IMR-90 (cell line): ENCODE measurements around the gene CBX5. TPM values are rescaled to one million over a fixed set of nuclear protein-coding genes. Genes with fewer than 3 reads are reported as not detected.

Experiments used
- ATAC-seq: fragments of 200-7000 bp; cut with Tn5 transposase; 2 replicates; pipeline ENCODE4 v1.9.1; 2020; ENCODE audit warnings: low read depth, mild to moderate bottlenecking, moderate library complexity
- BruUV-seq: library from RNA; stranded (reverse); fragments of 400-500 nt; replicated peaks from 2 replicates; lab custom pipeline; 2021; lab: Mats Ljungman, UMichigan
- CTCF ChIA-PET: fragments of 300-600 bp; formaldehyde crosslinking; extraction: SDS; loops from one replicate; lab custom pipeline; 2021; ENCODE audit warnings: antibody characterized with exemption; lab: Yijun Ruan, JAX
- POLR2A ChIA-PET: fragments of 300-600 bp; sonication (Branson Sonifier 250); formaldehyde crosslinking; loops from one replicate; lab custom pipeline; 2022; ENCODE audit warnings: antibody characterized with exemption; ENCODE audit not compliant: unreplicated experiment; lab: Charles Lee
- DNase-seq: peaks from one replicate; pipeline ENCODE4 v3.0.0; 2013
- H2AFZ ChIP-seq: replicated peaks from 2 replicates; pipeline ENCODE3; 2013; ENCODE audit warnings: low read length, mild to moderate bottlenecking; ENCODE audit not compliant: poor library complexity
- H2AK5ac ChIP-seq: 2 replicates; pipeline ENCODE4 v1.6.1; 2013; ENCODE audit warnings: low read depth, low read length, inconsistent platforms
- H2AK9ac ChIP-seq: replicated peaks from 2 replicates; pipeline ENCODE3; 2013; ENCODE audit warnings: mild to moderate bottlenecking, low read depth, low read length, moderate library complexity; ENCODE audit not compliant: poor library complexity
- H2BK120ac ChIP-seq: 2 replicates; pipeline ENCODE4 v1.6.1; 2013; ENCODE audit warnings: low read depth, low read length, inconsistent platforms
- H2BK15ac ChIP-seq: 3 replicates; pipeline ENCODE4 v1.6.1; 2013; ENCODE audit warnings: low read depth, low read length, inconsistent platforms
- H2BK20ac ChIP-seq: 2 replicates; pipeline ENCODE4 v1.6.1; 2013; ENCODE audit warnings: low read depth, mild to moderate bottlenecking, inconsistent platforms, low read length, moderate library complexity
- H2BK5ac ChIP-seq: 2 replicates; pipeline ENCODE4 v1.6.1; 2013; ENCODE audit warnings: mild to moderate bottlenecking, low read depth, low read length, inconsistent platforms; ENCODE audit not compliant: poor library complexity, severe bottlenecking
- H3K14ac ChIP-seq: replicated peaks from 2 replicates; pipeline ENCODE4 v1.6.1; 2013; ENCODE audit warnings: low read depth, low read length, inconsistent platforms
- H3K18ac ChIP-seq: 2 replicates; pipeline ENCODE4 v1.6.1; 2013; ENCODE audit warnings: low read depth, low read length, control low read depth
- H3K23ac ChIP-seq: 2 replicates; pipeline ENCODE4 v1.6.1; 2013; ENCODE audit warnings: low read depth, low read length, inconsistent platforms
- H3K27ac ChIP-seq: 2 replicates; pipeline ENCODE4 v1.5.1; 2013; ENCODE audit warnings: mild to moderate bottlenecking, control low read depth, low read length; ENCODE audit not compliant: insufficient read depth
- H3K27me3 ChIP-seq: 2 replicates; pipeline ENCODE4 v1.6.1; 2013; ENCODE audit warnings: low read length; ENCODE audit not compliant: control insufficient read depth, insufficient read depth
- H3K36me3 ChIP-seq: 2 replicates; pipeline ENCODE4 v1.6.1; 2013; ENCODE audit warnings: low read length, mixed read lengths; ENCODE audit not compliant: control insufficient read depth, insufficient read depth
- H3K4ac ChIP-seq: 2 replicates; pipeline ENCODE4 v1.6.1; 2013; ENCODE audit warnings: low read depth, low read length, inconsistent platforms
- H3K4me1 ChIP-seq: 2 replicates; pipeline ENCODE4 v1.6.1; 2013; ENCODE audit warnings: low read length, mixed read lengths; ENCODE audit not compliant: control insufficient read depth, insufficient read depth
- H3K4me2 ChIP-seq: 2 replicates; pipeline ENCODE4 v1.6.1; 2013; ENCODE audit warnings: low read depth, mild to moderate bottlenecking, control low read depth, low read length, moderate library complexity
- H3K4me3 ChIP-seq: 2 replicates; pipeline ENCODE4 v1.5.1; 2013; ENCODE audit warnings: low read depth, mild to moderate bottlenecking, control low read depth, low read length, moderate library complexity; ENCODE audit not compliant: insufficient read depth
- H3K56ac ChIP-seq: 2 replicates; pipeline ENCODE4 v1.6.1; 2013; ENCODE audit warnings: low read length, inconsistent platforms; ENCODE audit not compliant: insufficient read depth; ENCODE audit errors: extremely low read depth
- H3K79me1 ChIP-seq, 2 experiments: 2 replicates each; pipeline ENCODE4 v1.6.1; 2013; ENCODE audit warnings: low read length in 2 of 2, inconsistent platforms in 1 of 2, low read depth in 1 of 2
- H3K9ac ChIP-seq: 2 replicates; pipeline ENCODE4 v1.6.1; 2013; ENCODE audit warnings: low read depth, low read length, control low read depth
- H3K9me1 ChIP-seq: 2 replicates; pipeline ENCODE4 v1.6.1; 2013; ENCODE audit warnings: low read length, inconsistent platforms; ENCODE audit not compliant: insufficient read depth
- H3K9me3 ChIP-seq: 2 replicates; pipeline ENCODE4 v1.6.1; 2013; ENCODE audit warnings: low read length; ENCODE audit not compliant: control insufficient read depth, insufficient read depth
- H4K20me1 ChIP-seq: 2 replicates; pipeline ENCODE4 v1.6.1; 2013; ENCODE audit warnings: low read length, inconsistent platforms; ENCODE audit not compliant: insufficient read depth
- H4K5ac ChIP-seq: 2 replicates; pipeline ENCODE4 v1.6.1; 2013; ENCODE audit warnings: mild to moderate bottlenecking, low read depth, low read length, control low read depth
- H4K8ac ChIP-seq, 2 experiments: 2 replicates each; pipeline ENCODE4 v1.6.1; 2013; ENCODE audit warnings: low read depth in 2 of 2, low read length in 2 of 2, control low read depth in 1 of 2, inconsistent platforms in 1 of 2
- H4K91ac ChIP-seq: 2 replicates; pipeline ENCODE4 v1.6.1; 2013; ENCODE audit warnings: low read depth, low read length, inconsistent platforms; ENCODE audit not compliant: insufficient read depth
- CEBPB ChIP-seq: IDR thresholded peaks from 2 replicates; pipeline ENCODE4 v1.6.1; 2012; ENCODE audit warnings: low read depth, low read length, improper control_type of control experiment
- CTCF ChIP-seq: conservative IDR thresholded peaks from 2 replicates; pipeline ENCODE4 v1.5.1; 2012; ENCODE audit warnings: mild to moderate bottlenecking, low read depth, low read length, improper control_type of control experiment
- ELK1 ChIP-seq: fragments of 150-350 bp; IDR thresholded peaks from 2 replicates; pipeline ENCODE4 v1.6.1; 2016; ENCODE audit warnings: low read depth, mild to moderate bottlenecking, low read length, moderate library complexity, borderline replicate concordance
- FOS ChIP-seq: fragments of 150-350 bp; IDR thresholded peaks from 2 replicates; pipeline ENCODE4 v1.6.1; 2016; ENCODE audit warnings: low read depth, low read length
- MAFK ChIP-seq: IDR thresholded peaks from 2 replicates; pipeline ENCODE4 v1.6.1; 2012; ENCODE audit warnings: low read depth, low read length, improper control_type of control experiment
- MAZ ChIP-seq: IDR thresholded peaks from 2 replicates; pipeline ENCODE4 v1.6.1; 2012; ENCODE audit warnings: low read depth, mild to moderate bottlenecking, low read length, improper control_type of control experiment, moderate library complexity, borderline replicate concordance
- RCOR1 ChIP-seq: IDR thresholded peaks from 2 replicates; pipeline ENCODE4 v1.6.1; 2012; ENCODE audit warnings: mild to moderate bottlenecking, low read length, improper control_type of control experiment; ENCODE audit not compliant: insufficient replicate concordance
- RFX5 ChIP-seq: IDR thresholded peaks from 2 replicates; pipeline ENCODE4 v1.8.0; 2012; ENCODE audit warnings: low read depth, mild to moderate bottlenecking, low read length, moderate library complexity
- SMC3 ChIP-seq: fragments of 150-350 bp; IDR thresholded peaks from 2 replicates; pipeline ENCODE4 v1.6.1; 2016; ENCODE audit warnings: low read depth, mild to moderate bottlenecking, antibody characterized with exemption, low read length, moderate library complexity
- USF2 ChIP-seq: fragments of 150-350 bp; IDR thresholded peaks from 2 replicates; pipeline ENCODE4 v1.6.1; 2017; ENCODE audit warnings: mild to moderate bottlenecking, antibody characterized with exemption, low read length, low read depth
- WGBS, 2 experiments: methylation state at CpG; one replicate each; pipeline versions ENCODE4 v1.1.5 to v1.1.7; 2013; ENCODE audit warnings: missing lambda C conversion rate in 2 of 2; ENCODE audit not compliant: insufficient read length in 1 of 2; ENCODE audit errors: extremely low coverage in 2 of 2; 5-methylcytosine and 5-hydroxymethylcytosine counted together
- dilution Hi-C: fragments of 300-500 bp; cut with HindIII; formaldehyde crosslinking; loops from one replicate; pipeline ENCODE4 v1.14.3; 2018; ENCODE audit warnings: low sequenced_read_pairs; ENCODE audit not compliant: unreplicated experiment
- in situ Hi-C: fragments of 300-500 bp; cut with MboI; formaldehyde crosslinking; loops from 3 replicates; pipeline ENCODE4 v1.14.3; 2019; ENCODE audit warnings: low sequenced_read_pairs, inconsistent platforms, mixed read lengths
- intact Hi-C: fragments of 100-400 bp; cut with micrococcal nuclease; formaldehyde crosslinking; loops from 2 replicates; pipeline ENCODE4 v1.10.0; 2022
- polyA plus RNA-seq, 3 experiments: library from polyadenylated mRNA; depleted of rRNA; stranded (reverse); fragments of >200 nt; gene quantifications; 2 replicates each; pipeline ENCODE4 v1.2.3, GENCODE V29; 2012; ENCODE audit warnings: low replicate concordance in 1 of 3
- total RNA-seq: library from RNA; depleted of rRNA; stranded (reverse); fragments of >200 nt; gene quantifications from 2 replicates; pipeline ENCODE4 v1.2.3, GENCODE V29; 2012

CBX5 gene
- total and polyA plus RNA-seq, 2 of the 4 experiments (the other 2 are of a cell fraction), result 18.0 to 40.9 TPM

- no peak overlapping the region for H3K56ac ChIP-seq
- H3K18ac ChIP-seq, result no peak overlapping the region
- no TSS peak for BruUV-seq
- H2AK9ac ChIP-seq, result no peak overlapping the region
- no peak overlapping the region for H3K23ac ChIP-seq
- no peak overlapping the region for H2BK20ac ChIP-seq
- H3K9me1 ChIP-seq, result peaks cover 1% of the 10 kb centered on the region; the same call in 1 of the 2 replicates
- dilution Hi-C loops, result no loop called here
- no peaks in the 10 kb centered on the region for H3K4me1 ChIP-seq
- WGBS, 2 experiments, result no CpG with 5 or more reads among the region's 1 CpG
- no peak overlapping the region for H2BK5ac ChIP-seq
- no peak overlapping the region for H2AK5ac ChIP-seq
- H2BK120ac ChIP-seq, result no peak overlapping the region
- CTCF ChIA-PET, result interaction anchor here (1.8 to 3.6 kb wide), 3 partner anchors 10 to 200 kb away, joined by 7 to 18 read pairs (median 8); no protein-coding TSS in a partner anchor
- no peak for ATAC-seq
- no peak overlapping the region for H3K4me3 ChIP-seq
- no peaks in the 10 kb centered on the region for H3K36me3 ChIP-seq
- H4K20me1 ChIP-seq, result no peaks in the 10 kb centered on the region
- intact Hi-C loops, result loop anchor here (1.0 to 10.0 kb wide), 3 partner anchors 200 to 502 kb away; no protein-coding TSS in a partner anchor
- DNase-seq, result no peak
- POLR2A ChIA-PET, result no interaction called here
- H4K91ac ChIP-seq, result no peak overlapping the region
- H2BK15ac ChIP-seq, result no peak overlapping the region
- H3K9ac ChIP-seq, result no peak overlapping the region
- no peaks in the 10 kb centered on the region for H3K9me3 ChIP-seq
- H3K27me3 ChIP-seq, result peaks cover 61% of the 10 kb centered on the region
- no peak overlapping the region for H4K5ac ChIP-seq
- H3K27ac ChIP-seq, result no peak overlapping the region
- H3K79me1 ChIP-seq, result no peaks in the 10 kb centered on the region
- no peak overlapping the region for H4K8ac ChIP-seq
- H2AFZ ChIP-seq, result no peak overlapping the region
- TF ChIP-seq ELK1, result no peak
- TF ChIP-seq SMC3, result no peak
- TF ChIP-seq RCOR1, result no peak
- no peak for TF ChIP-seq CEBPB
- no peak for TF ChIP-seq FOS
- TF ChIP-seq MAFK, result no peak
- TF ChIP-seq RFX5, result no peak
- no peak for TF ChIP-seq MAZ
- no peak for TF ChIP-seq USF2
- no peak for TF ChIP-seq CTCF
- H3K4ac ChIP-seq, result no peak overlapping the region
- H3K14ac ChIP-seq, result no peak overlapping the region
- in situ Hi-C loops, result loop anchor here (10.0 kb wide), 1 partner anchor 432 kb away; no protein-coding TSS in a partner anchor
- H3K4me2 ChIP-seq, result no peak overlapping the region
Observed at GRCh38 chr12:54206791-54207190, 73.1 kb downstream of the CBX5 start.
